Coronary artery (tissue), 2 donors: Measurements from ENCODE around the gene COX6A1.

Experiments used
- DNase-seq: peaks from one replicate; pipeline ENCODE4 v3.0.0-alpha.2; 2017; ENCODE audit warnings: low spot score
- H3K27ac ChIP-seq, 2 donors: fragments of 200-600 bp; sonication (generic); one replicate each; pipeline ENCODE4 v1.5.1; 2016 to 2019
- H3K4me3 ChIP-seq: fragments of 200-600 bp; sonication (generic); 2 replicates; pipeline ENCODE4 v1.5.1; 2016; ENCODE audit warnings: mild to moderate bottlenecking, moderate library complexity
- TF ChIP-seq, protein P1 (sequence below): fragments of 200-600 bp; sonication (generic); IDR thresholded peaks from one replicate; pipeline ENCODE4 v1.5.1; 2019; ENCODE audit warnings: antibody characterized with exemption

COX6A1 gene

DNA sequence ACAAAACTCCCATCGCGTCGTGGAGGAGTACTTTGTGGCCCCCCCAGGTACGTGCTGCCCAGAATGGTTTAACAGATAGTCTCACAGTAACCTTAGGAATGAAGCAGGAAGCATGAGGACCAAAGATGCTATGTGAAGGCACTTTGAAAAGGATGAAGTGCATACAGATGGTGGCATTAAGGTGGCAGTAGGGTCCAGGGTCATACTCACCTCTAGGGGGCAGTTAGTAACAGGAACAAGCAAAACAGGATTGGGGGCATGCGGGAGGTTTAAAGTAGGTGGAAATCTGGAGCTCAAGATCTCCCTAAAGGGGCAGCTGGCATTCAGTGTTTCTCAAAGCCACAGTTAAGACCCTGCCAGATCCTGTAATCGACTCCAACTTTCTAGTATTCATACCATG lies 19.2 kb downstream of the COX6A1 start:
- DNase-seq = no peak
- TF ChIP-seq, protein P1, sequence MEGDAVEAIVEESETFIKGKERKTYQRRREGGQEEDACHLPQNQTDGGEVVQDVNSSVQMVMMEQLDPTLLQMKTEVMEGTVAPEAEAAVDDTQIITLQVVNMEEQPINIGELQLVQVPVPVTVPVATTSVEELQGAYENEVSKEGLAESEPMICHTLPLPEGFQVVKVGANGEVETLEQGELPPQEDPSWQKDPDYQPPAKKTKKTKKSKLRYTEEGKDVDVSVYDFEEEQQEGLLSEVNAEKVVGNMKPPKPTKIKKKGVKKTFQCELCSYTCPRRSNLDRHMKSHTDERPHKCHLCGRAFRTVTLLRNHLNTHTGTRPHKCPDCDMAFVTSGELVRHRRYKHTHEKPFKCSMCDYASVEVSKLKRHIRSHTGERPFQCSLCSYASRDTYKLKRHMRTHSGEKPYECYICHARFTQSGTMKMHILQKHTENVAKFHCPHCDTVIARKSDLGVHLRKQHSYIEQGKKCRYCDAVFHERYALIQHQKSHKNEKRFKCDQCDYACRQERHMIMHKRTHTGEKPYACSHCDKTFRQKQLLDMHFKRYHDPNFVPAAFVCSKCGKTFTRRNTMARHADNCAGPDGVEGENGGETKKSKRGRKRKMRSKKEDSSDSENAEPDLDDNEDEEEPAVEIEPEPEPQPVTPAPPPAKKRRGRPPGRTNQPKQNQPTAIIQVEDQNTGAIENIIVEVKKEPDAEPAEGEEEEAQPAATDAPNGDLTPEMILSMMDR = no peak
- H3K4me3 ChIP-seq = no peak overlapping the region

DNA sequence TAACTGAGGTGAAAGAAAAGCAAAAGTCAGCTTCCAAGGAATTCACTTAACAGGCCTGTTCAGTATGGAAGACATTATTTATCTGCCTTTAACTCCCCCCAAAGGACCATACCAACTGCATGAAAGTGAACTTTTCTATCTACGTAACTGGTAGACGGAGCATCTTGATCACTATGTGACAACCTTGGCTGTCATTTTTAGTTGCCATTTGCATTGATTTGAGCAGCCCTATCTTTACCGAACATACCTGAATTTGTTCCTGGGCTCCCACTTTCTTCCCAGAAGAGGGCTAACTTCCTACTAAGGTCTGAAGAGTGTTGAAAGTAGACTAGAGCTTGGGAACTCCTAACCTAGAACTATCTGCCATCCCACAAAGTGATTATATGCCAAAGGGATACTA lies 22.2 kb downstream of the COX6A1 start:
- DNase-seq = no peak
- TF ChIP-seq, protein P1 = no peak
- H3K27ac ChIP-seq = no peak overlapping the region
- no peak overlapping the region for H3K4me3 ChIP-seq

More for the DNA sequence above, 19.2 kb downstream of the COX6A1 start:
- no peak overlapping the region for H3K27ac ChIP-seq

DNA sequence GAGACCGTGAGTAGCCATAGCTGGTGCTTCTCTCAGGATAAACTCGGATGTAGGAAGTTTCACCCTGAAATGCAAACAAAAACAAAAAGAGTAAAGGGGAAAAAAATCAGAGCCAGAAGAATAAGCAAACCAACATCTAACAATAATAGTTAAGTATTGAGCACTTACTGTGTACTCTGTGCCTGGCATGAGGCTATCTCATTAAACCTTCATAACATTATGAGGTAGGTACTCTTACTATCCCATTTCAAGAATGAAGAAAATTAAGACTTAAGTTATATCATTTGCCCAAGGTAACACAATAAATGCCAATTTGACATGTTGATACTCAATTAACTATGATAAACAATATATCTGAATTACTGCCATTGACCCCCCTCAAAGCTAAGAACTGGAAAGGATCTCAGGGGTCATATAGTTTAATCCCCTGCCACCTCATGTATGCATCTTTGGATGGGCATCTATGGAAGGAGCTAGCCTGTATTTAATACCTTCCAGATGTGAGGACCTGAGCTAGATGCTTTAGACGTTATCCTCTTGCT lies 24.3 kb downstream of the COX6A1 start:
- Histone ChIP-seq H3K4me3 (no peak overlapping the region), H3K27ac (no peak overlapping the region)
- TF ChIP-seq, protein P1 = no peak
- DNase-seq = no peak

DNA sequence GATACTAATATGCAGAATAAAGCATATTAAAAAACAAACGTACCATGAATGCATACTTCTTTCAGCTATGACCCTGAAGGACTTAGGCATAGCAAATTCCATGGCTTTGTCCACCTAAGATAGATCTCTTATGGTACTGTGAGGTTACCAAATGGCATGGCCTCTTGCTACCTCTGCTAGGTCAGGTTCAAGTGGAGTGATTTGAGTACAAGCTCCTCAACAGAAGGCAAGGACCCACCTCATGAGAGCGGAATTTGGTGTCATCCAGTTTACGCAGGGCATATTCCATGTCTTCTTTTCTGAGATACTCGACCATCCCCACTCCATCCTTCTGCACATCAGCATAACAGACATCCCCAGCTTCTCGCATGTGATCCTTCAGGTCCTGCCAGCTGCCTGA lies 25.8 kb downstream of the COX6A1 start:
- Histone ChIP-seq H3K27ac (no peak overlapping the region), H3K4me3 (no peak overlapping the region)
- no peak for DNase-seq
- TF ChIP-seq, protein P1 = no peak

DNA sequence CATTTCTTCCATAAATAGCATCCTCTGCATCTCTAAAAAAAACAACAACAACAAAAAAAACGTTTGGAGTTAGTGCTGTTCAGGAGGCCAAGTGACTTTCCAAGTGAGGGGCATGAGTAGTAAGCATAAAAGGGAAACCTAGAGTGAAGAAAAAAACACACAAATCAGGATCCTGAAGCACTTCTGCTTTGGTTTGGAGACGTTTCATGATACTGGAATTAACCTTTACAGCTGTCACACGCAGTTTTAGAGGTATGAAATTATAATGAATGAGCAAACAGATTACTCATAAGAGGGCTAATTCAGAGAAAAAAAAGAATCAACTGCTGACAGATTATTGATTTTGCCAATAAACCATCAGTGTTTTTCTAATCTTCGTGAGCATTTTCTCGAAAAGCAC lies 27.8 kb downstream of the COX6A1 start:
- Histone ChIP-seq H3K4me3 (no peak overlapping the region), H3K27ac (no peak overlapping the region)
- DNase-seq = no peak
- TF ChIP-seq, protein P1 = no peak

DNA sequence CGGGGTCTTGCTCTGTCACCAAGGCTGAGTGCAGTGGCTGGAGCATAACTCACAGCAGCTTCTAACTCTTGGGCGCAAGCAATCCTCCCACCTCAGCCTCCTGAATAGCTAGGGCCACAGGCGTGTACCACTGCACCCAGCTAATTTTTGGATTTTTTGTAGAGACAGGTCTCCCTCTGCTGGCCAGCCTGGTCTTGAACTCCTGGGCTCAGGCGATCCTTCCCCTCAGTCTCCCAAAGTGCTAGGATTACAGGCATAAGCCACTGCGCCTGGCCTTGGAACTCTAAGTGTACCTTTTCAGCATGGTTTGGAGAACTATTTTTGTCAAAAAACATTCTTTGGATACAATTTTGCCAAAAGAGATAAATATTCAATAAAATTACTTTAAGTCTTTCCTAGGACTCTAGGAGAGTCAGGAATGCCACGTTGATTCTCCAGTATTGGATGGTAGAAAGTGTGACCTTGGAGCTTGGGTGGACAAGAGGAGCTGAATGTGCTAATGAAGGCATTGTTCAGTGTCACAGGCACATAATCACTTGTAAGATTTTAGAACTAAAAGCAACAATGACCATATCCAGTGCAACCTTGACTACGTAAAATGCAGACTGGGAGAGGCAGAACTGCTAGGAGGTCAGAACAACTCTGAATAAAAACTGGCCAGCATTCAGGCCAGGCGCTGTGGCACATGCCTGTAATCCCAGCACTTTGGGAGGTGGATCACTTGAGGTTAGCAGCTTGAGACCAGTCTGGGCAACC lies 28.8 kb downstream of the COX6A1 start:
- no peak for DNase-seq
- H3K27ac ChIP-seq = no peak overlapping the region
- H3K4me3 ChIP-seq = no peak overlapping the region
- TF ChIP-seq, protein P1 = peak; percentile 18

DNA sequence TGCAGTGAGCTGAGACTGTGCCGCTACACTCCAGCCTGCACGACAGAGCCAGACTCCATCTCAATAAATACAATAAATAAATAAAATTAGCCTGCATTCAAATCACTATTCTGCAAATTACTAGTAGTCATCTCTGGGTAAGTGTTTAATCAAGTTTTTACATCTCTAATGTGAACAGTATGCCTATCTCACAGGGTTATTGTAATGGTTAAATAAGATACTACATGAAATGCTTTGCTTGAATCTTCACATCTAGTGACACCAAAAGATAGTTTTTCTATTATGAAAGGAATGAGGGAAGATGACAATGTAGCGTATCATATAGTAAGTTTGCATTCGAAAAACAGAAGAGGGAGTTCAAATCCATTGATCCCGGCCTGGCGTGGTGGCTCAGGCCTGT lies 29.5 kb downstream of the COX6A1 start:
- H3K27ac ChIP-seq = no peak overlapping the region
- H3K4me3 ChIP-seq = no peak overlapping the region
- TF ChIP-seq, protein P1 = no peak
- no peak for DNase-seq
